IMR-90 (cell line): ENCODE data around the gene SPINDOC. TPM values are rescaled to one million over a fixed set of nuclear protein-coding genes. Genes with fewer than 3 reads are reported as not detected.

ENCODE experiments used
- ATAC-seq: fragments of 200-7000 bp; cut with Tn5 transposase; 2 replicates; pipeline ENCODE4 v1.9.1; 2020; ENCODE audit warnings: low read depth, mild to moderate bottlenecking, moderate library complexity
- BruUV-seq: library from RNA; stranded (reverse); fragments of 400-500 nt; replicated peaks from 2 replicates; lab custom pipeline; 2021; lab: Mats Ljungman, UMichigan
- CTCF ChIA-PET: fragments of 300-600 bp; formaldehyde crosslinking; extraction: SDS; loops from one replicate; lab custom pipeline; 2021; ENCODE audit warnings: antibody characterized with exemption; lab: Yijun Ruan, JAX
- POLR2A ChIA-PET: fragments of 300-600 bp; sonication (Branson Sonifier 250); formaldehyde crosslinking; loops from one replicate; lab custom pipeline; 2022; ENCODE audit warnings: antibody characterized with exemption; ENCODE audit not compliant: unreplicated experiment; lab: Charles Lee
- DNase-seq: peaks from one replicate; pipeline ENCODE4 v3.0.0; 2013
- H2AFZ ChIP-seq: replicated peaks from 2 replicates; pipeline ENCODE3; 2013; ENCODE audit warnings: low read length, mild to moderate bottlenecking; ENCODE audit not compliant: poor library complexity
- H2AK5ac ChIP-seq: 2 replicates; pipeline ENCODE4 v1.6.1; 2013; ENCODE audit warnings: low read depth, low read length, inconsistent platforms
- H2AK9ac ChIP-seq: replicated peaks from 2 replicates; pipeline ENCODE3; 2013; ENCODE audit warnings: mild to moderate bottlenecking, low read depth, low read length, moderate library complexity; ENCODE audit not compliant: poor library complexity
- H2BK120ac ChIP-seq: 2 replicates; pipeline ENCODE4 v1.6.1; 2013; ENCODE audit warnings: low read depth, low read length, inconsistent platforms
- H2BK15ac ChIP-seq: 3 replicates; pipeline ENCODE4 v1.6.1; 2013; ENCODE audit warnings: low read depth, low read length, inconsistent platforms
- H2BK20ac ChIP-seq: 2 replicates; pipeline ENCODE4 v1.6.1; 2013; ENCODE audit warnings: low read depth, mild to moderate bottlenecking, inconsistent platforms, low read length, moderate library complexity
- H2BK5ac ChIP-seq: 2 replicates; pipeline ENCODE4 v1.6.1; 2013; ENCODE audit warnings: mild to moderate bottlenecking, low read depth, low read length, inconsistent platforms; ENCODE audit not compliant: poor library complexity, severe bottlenecking
- H3K14ac ChIP-seq: replicated peaks from 2 replicates; pipeline ENCODE4 v1.6.1; 2013; ENCODE audit warnings: low read depth, low read length, inconsistent platforms
- H3K18ac ChIP-seq: 2 replicates; pipeline ENCODE4 v1.6.1; 2013; ENCODE audit warnings: low read depth, low read length, control low read depth
- H3K23ac ChIP-seq: 2 replicates; pipeline ENCODE4 v1.6.1; 2013; ENCODE audit warnings: low read depth, low read length, inconsistent platforms
- H3K27ac ChIP-seq: 2 replicates; pipeline ENCODE4 v1.5.1; 2013; ENCODE audit warnings: mild to moderate bottlenecking, control low read depth, low read length; ENCODE audit not compliant: insufficient read depth
- H3K27me3 ChIP-seq: 2 replicates; pipeline ENCODE4 v1.6.1; 2013; ENCODE audit warnings: low read length; ENCODE audit not compliant: control insufficient read depth, insufficient read depth
- H3K36me3 ChIP-seq: 2 replicates; pipeline ENCODE4 v1.6.1; 2013; ENCODE audit warnings: low read length, mixed read lengths; ENCODE audit not compliant: control insufficient read depth, insufficient read depth
- H3K4ac ChIP-seq: 2 replicates; pipeline ENCODE4 v1.6.1; 2013; ENCODE audit warnings: low read depth, low read length, inconsistent platforms
- H3K4me1 ChIP-seq: 2 replicates; pipeline ENCODE4 v1.6.1; 2013; ENCODE audit warnings: low read length, mixed read lengths; ENCODE audit not compliant: control insufficient read depth, insufficient read depth
- H3K4me2 ChIP-seq: 2 replicates; pipeline ENCODE4 v1.6.1; 2013; ENCODE audit warnings: low read depth, mild to moderate bottlenecking, control low read depth, low read length, moderate library complexity
- H3K4me3 ChIP-seq: 2 replicates; pipeline ENCODE4 v1.5.1; 2013; ENCODE audit warnings: low read depth, mild to moderate bottlenecking, control low read depth, low read length, moderate library complexity; ENCODE audit not compliant: insufficient read depth
- H3K56ac ChIP-seq: 2 replicates; pipeline ENCODE4 v1.6.1; 2013; ENCODE audit warnings: low read length, inconsistent platforms; ENCODE audit not compliant: insufficient read depth; ENCODE audit errors: extremely low read depth
- H3K79me1 ChIP-seq, 2 experiments: 2 replicates each; pipeline ENCODE4 v1.6.1; 2013; ENCODE audit warnings: low read length in 2 of 2, inconsistent platforms in 1 of 2, low read depth in 1 of 2
- H3K9ac ChIP-seq: 2 replicates; pipeline ENCODE4 v1.6.1; 2013; ENCODE audit warnings: low read depth, low read length, control low read depth
- H3K9me1 ChIP-seq: 2 replicates; pipeline ENCODE4 v1.6.1; 2013; ENCODE audit warnings: low read length, inconsistent platforms; ENCODE audit not compliant: insufficient read depth
- H3K9me3 ChIP-seq: 2 replicates; pipeline ENCODE4 v1.6.1; 2013; ENCODE audit warnings: low read length; ENCODE audit not compliant: control insufficient read depth, insufficient read depth
- H4K20me1 ChIP-seq: 2 replicates; pipeline ENCODE4 v1.6.1; 2013; ENCODE audit warnings: low read length, inconsistent platforms; ENCODE audit not compliant: insufficient read depth
- H4K5ac ChIP-seq: 2 replicates; pipeline ENCODE4 v1.6.1; 2013; ENCODE audit warnings: mild to moderate bottlenecking, low read depth, low read length, control low read depth
- H4K8ac ChIP-seq, 2 experiments: 2 replicates each; pipeline ENCODE4 v1.6.1; 2013; ENCODE audit warnings: low read depth in 2 of 2, low read length in 2 of 2, control low read depth in 1 of 2, inconsistent platforms in 1 of 2
- H4K91ac ChIP-seq: 2 replicates; pipeline ENCODE4 v1.6.1; 2013; ENCODE audit warnings: low read depth, low read length, inconsistent platforms; ENCODE audit not compliant: insufficient read depth
- BHLHE40 ChIP-seq: fragments of 150-350 bp; IDR thresholded peaks from 2 replicates; pipeline ENCODE4 v1.6.1; 2016; ENCODE audit warnings: mild to moderate bottlenecking, low read depth, low read length
- CEBPB ChIP-seq: IDR thresholded peaks from 2 replicates; pipeline ENCODE4 v1.6.1; 2012; ENCODE audit warnings: low read depth, low read length, improper control_type of control experiment
- CHD1 ChIP-seq: IDR thresholded peaks from 2 replicates; pipeline ENCODE4 v1.6.1; 2012; ENCODE audit warnings: low read depth, low read length, improper control_type of control experiment
- MXI1 ChIP-seq: IDR thresholded peaks from 2 replicates; pipeline ENCODE4 v1.6.1; 2012; ENCODE audit warnings: low read depth, mild to moderate bottlenecking, low read length, moderate library complexity, borderline replicate concordance
- NFE2L2 ChIP-seq: fragments of 150-350 bp; IDR thresholded peaks from 2 replicates; pipeline ENCODE4 v1.6.1; 2016; ENCODE audit warnings: low read depth, mild to moderate bottlenecking, low read length
- POLR2A ChIP-seq: IDR thresholded peaks from 2 replicates; pipeline ENCODE4 v1.6.1; 2012; ENCODE audit warnings: mild to moderate bottlenecking, low read depth, low read length
- RAD21 ChIP-seq: IDR thresholded peaks from 2 replicates; pipeline ENCODE4 v1.6.1; 2012; ENCODE audit warnings: low read length, improper control_type of control experiment
- RCOR1 ChIP-seq: IDR thresholded peaks from 2 replicates; pipeline ENCODE4 v1.6.1; 2012; ENCODE audit warnings: mild to moderate bottlenecking, low read length, improper control_type of control experiment; ENCODE audit not compliant: insufficient replicate concordance
- SMC3 ChIP-seq: fragments of 150-350 bp; IDR thresholded peaks from 2 replicates; pipeline ENCODE4 v1.6.1; 2016; ENCODE audit warnings: low read depth, mild to moderate bottlenecking, antibody characterized with exemption, low read length, moderate library complexity
- WGBS, 2 experiments: methylation state at CpG; one replicate each; pipeline versions ENCODE4 v1.1.5 to v1.1.7; 2013; ENCODE audit warnings: missing lambda C conversion rate in 2 of 2; ENCODE audit not compliant: insufficient read length in 1 of 2; ENCODE audit errors: extremely low coverage in 2 of 2; 5-methylcytosine and 5-hydroxymethylcytosine counted together
- dilution Hi-C: fragments of 300-500 bp; cut with HindIII; formaldehyde crosslinking; loops from one replicate; pipeline ENCODE4 v1.14.3; 2018; ENCODE audit warnings: low sequenced_read_pairs; ENCODE audit not compliant: unreplicated experiment
- in situ Hi-C: fragments of 300-500 bp; cut with MboI; formaldehyde crosslinking; loops from 3 replicates; pipeline ENCODE4 v1.14.3; 2019; ENCODE audit warnings: low sequenced_read_pairs, inconsistent platforms, mixed read lengths
- intact Hi-C: fragments of 100-400 bp; cut with micrococcal nuclease; formaldehyde crosslinking; loops from 2 replicates; pipeline ENCODE4 v1.10.0; 2022
- polyA plus RNA-seq, 3 experiments: library from polyadenylated mRNA; depleted of rRNA; stranded (reverse); fragments of >200 nt; gene quantifications; 2 replicates each; pipeline ENCODE4 v1.2.3, GENCODE V29; 2012; ENCODE audit warnings: low replicate concordance in 1 of 3
- total RNA-seq: library from RNA; depleted of rRNA; stranded (reverse); fragments of >200 nt; gene quantifications from 2 replicates; pipeline ENCODE4 v1.2.3, GENCODE V29; 2012
- TF ChIP-seq, protein P1 (sequence below): fragments of 150-350 bp; IDR thresholded peaks from 2 replicates; pipeline ENCODE4 v1.6.1; 2017; ENCODE audit warnings: mild to moderate bottlenecking, antibody characterized with exemption, low read length, low read depth
- TF ChIP-seq, protein P2 (sequence below): conservative IDR thresholded peaks from 2 replicates; pipeline ENCODE4 v1.5.1; 2012; ENCODE audit warnings: mild to moderate bottlenecking, low read depth, low read length, improper control_type of control experiment

The SPINDOC gene
- total and polyA plus RNA-seq, 2 of the 4 experiments (the other 2 are of a cell fraction): 10.0 to 29.9 TPM

GRCh38 chr11:63872800-63873197 is 59.5 kb downstream of the SPINDOC start (continued):
- TF ChIP-seq MXI1 (no peak), POLR2A (no peak), CEBPB (no peak), RAD21 (no peak)
- TF ChIP-seq, protein P1, sequence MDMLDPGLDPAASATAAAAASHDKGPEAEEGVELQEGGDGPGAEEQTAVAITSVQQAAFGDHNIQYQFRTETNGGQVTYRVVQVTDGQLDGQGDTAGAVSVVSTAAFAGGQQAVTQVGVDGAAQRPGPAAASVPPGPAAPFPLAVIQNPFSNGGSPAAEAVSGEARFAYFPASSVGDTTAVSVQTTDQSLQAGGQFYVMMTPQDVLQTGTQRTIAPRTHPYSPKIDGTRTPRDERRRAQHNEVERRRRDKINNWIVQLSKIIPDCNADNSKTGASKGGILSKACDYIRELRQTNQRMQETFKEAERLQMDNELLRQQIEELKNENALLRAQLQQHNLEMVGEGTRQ: no peak

DNA sequence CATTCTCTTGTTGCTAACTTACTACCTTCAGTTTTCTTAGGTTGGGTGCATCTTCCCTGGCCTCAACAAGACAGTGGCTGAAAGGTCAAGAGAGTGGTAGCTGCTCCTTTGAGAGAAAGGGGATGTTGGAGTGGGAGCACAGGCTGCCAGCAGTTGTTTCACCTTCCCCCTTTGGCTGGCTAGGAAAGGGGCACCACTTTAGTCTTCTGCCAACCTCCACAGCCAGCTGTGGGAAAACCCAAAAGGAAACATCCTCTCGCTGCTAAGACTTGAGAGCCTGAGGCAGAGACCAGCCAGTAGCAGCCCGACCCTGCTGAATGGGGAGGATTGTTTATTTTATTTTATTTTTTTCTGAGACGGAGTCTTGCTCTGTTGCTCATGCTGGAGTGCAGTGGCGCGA is 60.1 kb downstream of the SPINDOC start:
- dilution Hi-C loops: no loop called here
- H3K4me1 ChIP-seq: peaks cover 15% of the 10 kb centered on the region; the same call in 1 of the 2 replicates
- no peak for DNase-seq
- H2AFZ ChIP-seq: no peak overlapping the region
- ChIA-PET CTCF (interaction anchor here (1.0 to 1.6 kb wide), 2 partner anchors 17 to 73 kb away, joined by 3 to 5 read pairs; no protein-coding TSS in a partner anchor), POLR2A (no interaction called here)
- H2BK120ac ChIP-seq: no peak overlapping the region
- H3K9me3 ChIP-seq: no peaks in the 10 kb centered on the region
- H3K9me1 ChIP-seq: peaks cover 30% of the 10 kb centered on the region
- H3K4me3 ChIP-seq: no peak overlapping the region
- H2BK5ac ChIP-seq: no peak overlapping the region
- H4K8ac ChIP-seq: no peak overlapping the region
- no peak overlapping the region for H4K5ac ChIP-seq
- in situ Hi-C loops: no loop called here
- BruUV-seq: no TSS peak
- no peak overlapping the region for H2BK15ac ChIP-seq
- no peak overlapping the region for H3K27ac ChIP-seq
- no peak overlapping the region for H3K14ac ChIP-seq
- H3K79me1 ChIP-seq: peaks cover 45 to 90% of the 10 kb centered on the region in 2 experiments
- no peak overlapping the region for H3K56ac ChIP-seq
- no peak overlapping the region for H3K18ac ChIP-seq
- H3K4ac ChIP-seq: no peak overlapping the region
- no CpG with 5 or more reads among the region's 5 CpGs for WGBS, 2 experiments
- H4K91ac ChIP-seq: no peak overlapping the region
- no peak overlapping the region for H2AK5ac ChIP-seq
- TF ChIP-seq RAD21: no peak
- no peak for TF ChIP-seq BHLHE40
- no peak for TF ChIP-seq NFE2L2
- TF ChIP-seq RCOR1: no peak
- TF ChIP-seq POLR2A: no peak
- no peak for TF ChIP-seq CHD1
- no peak for TF ChIP-seq SMC3
- TF ChIP-seq, protein P2, sequence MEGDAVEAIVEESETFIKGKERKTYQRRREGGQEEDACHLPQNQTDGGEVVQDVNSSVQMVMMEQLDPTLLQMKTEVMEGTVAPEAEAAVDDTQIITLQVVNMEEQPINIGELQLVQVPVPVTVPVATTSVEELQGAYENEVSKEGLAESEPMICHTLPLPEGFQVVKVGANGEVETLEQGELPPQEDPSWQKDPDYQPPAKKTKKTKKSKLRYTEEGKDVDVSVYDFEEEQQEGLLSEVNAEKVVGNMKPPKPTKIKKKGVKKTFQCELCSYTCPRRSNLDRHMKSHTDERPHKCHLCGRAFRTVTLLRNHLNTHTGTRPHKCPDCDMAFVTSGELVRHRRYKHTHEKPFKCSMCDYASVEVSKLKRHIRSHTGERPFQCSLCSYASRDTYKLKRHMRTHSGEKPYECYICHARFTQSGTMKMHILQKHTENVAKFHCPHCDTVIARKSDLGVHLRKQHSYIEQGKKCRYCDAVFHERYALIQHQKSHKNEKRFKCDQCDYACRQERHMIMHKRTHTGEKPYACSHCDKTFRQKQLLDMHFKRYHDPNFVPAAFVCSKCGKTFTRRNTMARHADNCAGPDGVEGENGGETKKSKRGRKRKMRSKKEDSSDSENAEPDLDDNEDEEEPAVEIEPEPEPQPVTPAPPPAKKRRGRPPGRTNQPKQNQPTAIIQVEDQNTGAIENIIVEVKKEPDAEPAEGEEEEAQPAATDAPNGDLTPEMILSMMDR: no peak
- no peak overlapping the region for H2BK20ac ChIP-seq
- no peak overlapping the region for H3K4me2 ChIP-seq
- H2AK9ac ChIP-seq: no peak overlapping the region
- ATAC-seq: no peak
- H3K36me3 ChIP-seq: peaks cover 7% of the 10 kb centered on the region; the same call in 1 of the 2 replicates
- peaks cover 93% of the 10 kb centered on the region for H4K20me1 ChIP-seq
- intact Hi-C loops: no loop called here
- no peaks in the 10 kb centered on the region for H3K27me3 ChIP-seq
- no peak overlapping the region for H3K9ac ChIP-seq
- H3K23ac ChIP-seq: no peak overlapping the region
